Measurements from ENCODE around the gene COMMD1. TPM values are rescaled to one million over a fixed set of nuclear protein-coding genes. Genes with fewer than 3 reads are reported as not detected.

The COMMD1 gene
- polyA plus RNA-seq, 2 of the 4 experiments (the other 2 are of a cell fraction), result 54.1 to 57.3 TPM

DNA sequence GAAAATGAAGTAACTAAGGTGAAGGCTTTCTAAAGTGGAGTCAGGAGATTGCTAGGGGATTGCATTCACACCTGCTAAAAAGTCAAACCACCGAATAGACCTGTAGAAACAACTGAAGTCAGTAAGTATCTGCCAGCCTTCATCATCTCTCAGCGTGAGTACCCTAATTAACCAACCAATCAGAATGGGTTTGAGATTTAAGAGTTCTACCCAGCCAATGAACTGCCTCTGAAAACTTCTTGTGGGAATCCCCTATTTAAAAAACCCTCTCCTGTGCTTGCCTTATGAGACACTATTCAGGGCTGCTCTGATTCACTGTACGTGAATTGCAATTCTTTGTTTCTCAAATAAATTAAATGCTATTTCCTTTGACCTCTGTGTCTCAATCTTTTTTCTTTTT is 48.2 kb upstream of the COMMD1 start:
- Histone ChIP-seq H3K4me3 (no peak overlapping the region), H3K27ac (no peak overlapping the region), H3K4me2 (no peak overlapping the region), H3K4me1 (peaks cover 6% of the 10 kb centered on the region; the same call in 1 of the 3 replicates), H3K9me3 (no peaks in the 10 kb centered on the region)
- no peak for DNase-seq (ENCODE audit: low read depth in 1 of 2, low spot score in 1 of 2)
- no peak for TF ChIP-seq NFE2L2 (conservative IDR thresholded peaks at IDR 0.05; ENCODE audit: low read length)
- no peak for TF ChIP-seq RCOR1 (IDR thresholded peaks at IDR 0.05; ENCODE audit: low read depth, low read length)
- TF ChIP-seq RFX5 (IDR thresholded peaks at IDR 0.05), result no peak
- TF ChIP-seq, protein P1, sequence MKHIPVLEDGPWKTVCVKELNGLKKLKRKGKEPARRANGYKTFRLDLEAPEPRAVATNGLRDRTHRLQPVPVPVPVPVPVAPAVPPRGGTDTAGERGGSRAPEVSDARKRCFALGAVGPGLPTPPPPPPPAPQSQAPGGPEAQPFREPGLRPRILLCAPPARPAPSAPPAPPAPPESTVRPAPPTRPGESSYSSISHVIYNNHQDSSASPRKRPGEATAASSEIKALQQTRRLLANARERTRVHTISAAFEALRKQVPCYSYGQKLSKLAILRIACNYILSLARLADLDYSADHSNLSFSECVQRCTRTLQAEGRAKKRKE (CRISPR knock-in tag; IDR thresholded peaks at IDR 0.05; ENCODE audit: low read depth), result no peak
- no peak for TF ChIP-seq CBX8 (IDR thresholded peaks at IDR 0.05)
- TF ChIP-seq MAFK (IDR thresholded peaks at IDR 0.05; ENCODE audit: partially characterized antibody), result no peak
- TF ChIP-seq, protein P2, sequence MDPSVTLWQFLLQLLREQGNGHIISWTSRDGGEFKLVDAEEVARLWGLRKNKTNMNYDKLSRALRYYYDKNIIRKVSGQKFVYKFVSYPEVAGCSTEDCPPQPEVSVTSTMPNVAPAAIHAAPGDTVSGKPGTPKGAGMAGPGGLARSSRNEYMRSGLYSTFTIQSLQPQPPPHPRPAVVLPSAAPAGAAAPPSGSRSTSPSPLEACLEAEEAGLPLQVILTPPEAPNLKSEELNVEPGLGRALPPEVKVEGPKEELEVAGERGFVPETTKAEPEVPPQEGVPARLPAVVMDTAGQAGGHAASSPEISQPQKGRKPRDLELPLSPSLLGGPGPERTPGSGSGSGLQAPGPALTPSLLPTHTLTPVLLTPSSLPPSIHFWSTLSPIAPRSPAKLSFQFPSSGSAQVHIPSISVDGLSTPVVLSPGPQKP (IDR thresholded peaks at IDR 0.05; ENCODE audit: low read depth, low read length), result no peak
- no peak for TF ChIP-seq ZFP36 (IDR thresholded peaks at IDR 0.05; ENCODE audit: borderline replicate concordance, partially characterized antibody)
- no peak for TF ChIP-seq EHMT2 (IDR thresholded peaks at IDR 0.05; ENCODE audit: low read depth)
- TF ChIP-seq, protein P3, sequence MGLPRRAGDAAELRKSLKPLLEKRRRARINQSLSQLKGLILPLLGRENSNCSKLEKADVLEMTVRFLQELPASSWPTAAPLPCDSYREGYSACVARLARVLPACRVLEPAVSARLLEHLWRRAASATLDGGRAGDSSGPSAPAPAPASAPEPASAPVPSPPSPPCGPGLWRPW (IDR thresholded peaks at IDR 0.05), result no peak
- no peak for TF ChIP-seq EHF (CRISPR knock-in tag; IDR thresholded peaks at IDR 0.05)
- TF ChIP-seq, protein P4, sequence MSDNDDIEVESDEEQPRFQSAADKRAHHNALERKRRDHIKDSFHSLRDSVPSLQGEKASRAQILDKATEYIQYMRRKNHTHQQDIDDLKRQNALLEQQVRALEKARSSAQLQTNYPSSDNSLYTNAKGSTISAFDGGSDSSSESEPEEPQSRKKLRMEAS (IDR thresholded peaks at IDR 0.05), result no peak
- TF ChIP-seq FOSB (CRISPR knock-in tag; IDR thresholded peaks at IDR 0.05), result no peak
- TF ChIP-seq, protein P5, sequence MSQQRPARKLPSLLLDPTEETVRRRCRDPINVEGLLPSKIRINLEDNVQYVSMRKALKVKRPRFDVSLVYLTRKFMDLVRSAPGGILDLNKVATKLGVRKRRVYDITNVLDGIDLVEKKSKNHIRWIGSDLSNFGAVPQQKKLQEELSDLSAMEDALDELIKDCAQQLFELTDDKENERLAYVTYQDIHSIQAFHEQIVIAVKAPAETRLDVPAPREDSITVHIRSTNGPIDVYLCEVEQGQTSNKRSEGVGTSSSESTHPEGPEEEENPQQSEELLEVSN (IDR thresholded peaks at IDR 0.05; ENCODE audit: borderline replicate concordance, low read depth), result no peak
- no peak for TF ChIP-seq NR3C1 (IDR thresholded peaks at IDR 0.05)
- TF ChIP-seq RARB (CRISPR knock-in tag; IDR thresholded peaks at IDR 0.05), result no peak
- no peak for TF ChIP-seq MAZ (IDR thresholded peaks at IDR 0.05; ENCODE audit: borderline replicate concordance, low read depth, low read length)
- TF ChIP-seq HOXA7 (CRISPR knock-in tag; IDR thresholded peaks at IDR 0.05), result no peak
- TF ChIP-seq, protein P6, sequence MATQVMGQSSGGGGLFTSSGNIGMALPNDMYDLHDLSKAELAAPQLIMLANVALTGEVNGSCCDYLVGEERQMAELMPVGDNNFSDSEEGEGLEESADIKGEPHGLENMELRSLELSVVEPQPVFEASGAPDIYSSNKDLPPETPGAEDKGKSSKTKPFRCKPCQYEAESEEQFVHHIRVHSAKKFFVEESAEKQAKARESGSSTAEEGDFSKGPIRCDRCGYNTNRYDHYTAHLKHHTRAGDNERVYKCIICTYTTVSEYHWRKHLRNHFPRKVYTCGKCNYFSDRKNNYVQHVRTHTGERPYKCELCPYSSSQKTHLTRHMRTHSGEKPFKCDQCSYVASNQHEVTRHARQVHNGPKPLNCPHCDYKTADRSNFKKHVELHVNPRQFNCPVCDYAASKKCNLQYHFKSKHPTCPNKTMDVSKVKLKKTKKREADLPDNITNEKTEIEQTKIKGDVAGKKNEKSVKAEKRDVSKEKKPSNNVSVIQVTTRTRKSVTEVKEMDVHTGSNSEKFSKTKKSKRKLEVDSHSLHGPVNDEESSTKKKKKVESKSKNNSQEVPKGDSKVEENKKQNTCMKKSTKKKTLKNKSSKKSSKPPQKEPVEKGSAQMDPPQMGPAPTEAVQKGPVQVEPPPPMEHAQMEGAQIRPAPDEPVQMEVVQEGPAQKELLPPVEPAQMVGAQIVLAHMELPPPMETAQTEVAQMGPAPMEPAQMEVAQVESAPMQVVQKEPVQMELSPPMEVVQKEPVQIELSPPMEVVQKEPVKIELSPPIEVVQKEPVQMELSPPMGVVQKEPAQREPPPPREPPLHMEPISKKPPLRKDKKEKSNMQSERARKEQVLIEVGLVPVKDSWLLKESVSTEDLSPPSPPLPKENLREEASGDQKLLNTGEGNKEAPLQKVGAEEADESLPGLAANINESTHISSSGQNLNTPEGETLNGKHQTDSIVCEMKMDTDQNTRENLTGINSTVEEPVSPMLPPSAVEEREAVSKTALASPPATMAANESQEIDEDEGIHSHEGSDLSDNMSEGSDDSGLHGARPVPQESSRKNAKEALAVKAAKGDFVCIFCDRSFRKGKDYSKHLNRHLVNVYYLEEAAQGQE (IDR thresholded peaks at IDR 0.05), result no peak
- TF ChIP-seq POLR2A (IDR thresholded peaks at IDR 0.05; ENCODE audit: low read length), result no peak
- no peak for ATAC-seq
- ChIA-PET CTCF (interaction anchor here (1.3 kb wide), 1 partner anchor 14 kb away, joined by 4 read pairs; no protein-coding TSS in a partner anchor), POLR2A (interaction anchor here (0.9 kb wide), 1 partner anchor 8 kb away, joined by 3 read pairs; no protein-coding TSS in a partner anchor)
- FAIRE-seq, result no peak
- WGBS (ENCODE audit: missing lambda C conversion rate), result 86% methylated on average over 3 of the region's 3 CpGs

DNA sequence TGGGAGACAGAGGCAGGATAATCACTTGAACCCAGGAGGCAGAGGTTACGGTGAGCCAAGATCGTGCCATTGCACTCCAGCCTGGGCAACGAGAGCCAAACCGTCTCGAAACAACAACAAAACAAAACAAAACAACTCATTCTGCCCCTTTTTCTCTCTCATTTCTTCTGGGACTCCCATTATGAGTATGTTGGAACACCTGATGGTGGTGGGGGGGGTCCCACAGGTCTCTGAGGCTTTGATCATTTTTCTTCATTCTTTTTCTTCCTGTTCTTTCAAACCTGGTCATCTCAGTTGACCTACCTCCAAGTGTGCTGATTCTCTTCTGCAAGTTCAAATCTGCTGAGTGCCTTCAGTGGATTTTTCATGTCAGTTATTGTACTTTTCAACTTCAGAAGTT is 43.4 kb upstream of the COMMD1 start:
- ChIA-PET CTCF (interaction anchor here (0.8 kb wide), 1 partner anchor 8 kb away, joined by 3 read pairs; the partner anchor contains the start of gene FAM161A), POLR2A (no interaction called here)
- Histone ChIP-seq H3K4me3 (no peak overlapping the region), H3K4me1 (no peaks in the 10 kb centered on the region), H3K9me3 (no peaks in the 10 kb centered on the region), H3K27ac (no peak overlapping the region), H3K4me2 (no peak overlapping the region)
- no peak for TF ChIP-seq BHLHE40 (IDR thresholded peaks at IDR 0.05; ENCODE audit: low read depth, low read length)
- TF ChIP-seq, protein P7, sequence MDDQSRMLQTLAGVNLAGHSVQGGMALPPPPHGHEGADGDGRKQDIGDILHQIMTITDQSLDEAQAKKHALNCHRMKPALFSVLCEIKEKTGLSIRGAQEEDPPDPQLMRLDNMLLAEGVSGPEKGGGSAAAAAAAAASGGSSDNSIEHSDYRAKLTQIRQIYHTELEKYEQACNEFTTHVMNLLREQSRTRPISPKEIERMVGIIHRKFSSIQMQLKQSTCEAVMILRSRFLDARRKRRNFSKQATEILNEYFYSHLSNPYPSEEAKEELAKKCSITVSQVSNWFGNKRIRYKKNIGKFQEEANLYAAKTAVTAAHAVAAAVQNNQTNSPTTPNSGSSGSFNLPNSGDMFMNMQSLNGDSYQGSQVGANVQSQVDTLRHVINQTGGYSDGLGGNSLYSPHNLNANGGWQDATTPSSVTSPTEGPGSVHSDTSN (IDR thresholded peaks at IDR 0.05), result no peak
- TF ChIP-seq TFCP2L1 (CRISPR knock-in tag; IDR thresholded peaks at IDR 0.05), result no peak
- no peak for DNase-seq (ENCODE audit: low read depth in 1 of 2, low spot score in 1 of 2)
- no peak for FAIRE-seq
- ATAC-seq, result no peak
- WGBS (ENCODE audit: missing lambda C conversion rate), result 94% methylated on average over 5 of the region's 5 CpGs
